ENCODE results near the gene KCTD15.

KCTD15 gene

DNA sequence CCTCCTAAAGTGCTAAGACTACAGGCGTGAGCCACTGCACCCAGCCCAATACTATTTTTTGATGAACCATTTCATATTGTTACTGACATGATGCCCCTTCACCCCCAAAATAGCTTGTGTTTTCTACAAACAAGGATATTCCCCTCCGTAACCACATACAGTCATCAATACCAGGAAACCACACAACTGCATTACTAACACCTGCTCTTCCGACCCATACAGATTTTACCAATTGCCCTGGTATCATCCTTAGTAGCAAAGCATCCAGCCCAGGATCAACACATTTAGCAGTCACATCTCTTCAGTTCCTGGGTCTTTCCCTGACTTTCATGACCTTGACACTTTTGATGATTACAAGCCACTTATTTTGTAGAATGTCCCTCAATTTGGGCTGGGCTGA is 33.6 kb downstream of the KCTD15 start:
- TF ChIP-seq REST (IDR thresholded peaks at IDR 0.05; ENCODE audit: insufficient read depth in 1 of 2, low read depth in 2 of 2, low read length in 2 of 2), result no peak
- TF ChIP-seq SIN3A (IDR thresholded peaks at IDR 0.05; ENCODE audit: borderline replicate concordance, insufficient read depth, low read length), result no peak
- no peak for TF ChIP-seq TAF1 (IDR thresholded peaks at IDR 0.05; ENCODE audit: borderline replicate concordance, insufficient read depth, low read length)
- no peak for TF ChIP-seq POLR2AphosphoS5 (IDR thresholded peaks at IDR 0.05; ENCODE audit: low read depth, low read length)
- TF ChIP-seq FOXP2 (optimal IDR thresholded peaks at IDR 0.05; ENCODE audit: borderline replicate concordance, extremely low read depth, extremely low read length, insufficient read depth), result no peak

- TF ChIP-seq SIN3A (IDR thresholded peaks at IDR 0.05; ENCODE audit: borderline replicate concordance, insufficient read depth, low read length) (no peak), FOXP2 (optimal IDR thresholded peaks at IDR 0.05; ENCODE audit: borderline replicate concordance, extremely low read depth, extremely low read length, insufficient read depth) (no peak), POLR2AphosphoS5 (IDR thresholded peaks at IDR 0.05; ENCODE audit: low read depth, low read length) (no peak), REST (IDR thresholded peaks at IDR 0.05; ENCODE audit: insufficient read depth in 1 of 2, low read depth in 2 of 2, low read length in 2 of 2) (no peak), TAF1 (IDR thresholded peaks at IDR 0.05; ENCODE audit: borderline replicate concordance, insufficient read depth, low read length) (no peak)
These were observed 35.2 kb downstream of the KCTD15 start for GRCh38 chr19:33831825-33832224.

- TF ChIP-seq POLR2AphosphoS5 (IDR thresholded peaks at IDR 0.05; ENCODE audit: low read depth, low read length), result no peak
- no peak for TF ChIP-seq TAF1 (IDR thresholded peaks at IDR 0.05; ENCODE audit: borderline replicate concordance, insufficient read depth, low read length)
- no peak for TF ChIP-seq SIN3A (IDR thresholded peaks at IDR 0.05; ENCODE audit: borderline replicate concordance, insufficient read depth, low read length)
- TF ChIP-seq FOXP2 (optimal IDR thresholded peaks at IDR 0.05; ENCODE audit: borderline replicate concordance, extremely low read depth, extremely low read length, insufficient read depth), result no peak
- no peak for TF ChIP-seq REST (IDR thresholded peaks at IDR 0.05; ENCODE audit: insufficient read depth in 1 of 2, low read depth in 2 of 2, low read length in 2 of 2)
These were observed 36.0 kb downstream of the KCTD15 start for GRCh38 chr19:33832633-33833032.

DNA sequence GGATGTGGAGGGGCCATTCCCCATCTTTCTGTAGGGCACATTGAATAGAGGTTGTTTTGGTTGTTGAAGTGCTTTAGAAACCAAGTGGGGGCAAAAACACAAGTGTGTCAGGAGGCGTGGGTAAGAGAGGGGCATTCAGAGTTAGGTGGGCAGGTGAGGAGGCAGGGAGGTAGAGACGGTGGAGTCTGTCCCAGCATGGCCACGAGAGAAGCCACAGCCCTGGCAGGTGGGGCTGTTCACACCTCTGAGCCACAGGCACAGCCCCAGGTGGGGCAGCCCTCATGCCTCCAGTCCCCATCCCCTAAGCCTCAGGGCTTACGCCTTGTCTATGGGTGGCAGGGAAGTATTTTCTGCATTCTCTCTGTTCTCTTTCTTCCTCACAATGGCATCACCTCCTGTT is 43.7 kb downstream of the KCTD15 start:
- TF ChIP-seq SIN3A (IDR thresholded peaks at IDR 0.05; ENCODE audit: borderline replicate concordance, insufficient read depth, low read length) (no peak), POLR2AphosphoS5 (IDR thresholded peaks at IDR 0.05; ENCODE audit: low read depth, low read length) (no peak), TAF1 (IDR thresholded peaks at IDR 0.05; ENCODE audit: borderline replicate concordance, insufficient read depth, low read length) (no peak), REST (IDR thresholded peaks at IDR 0.05; ENCODE audit: insufficient read depth in 1 of 2, low read depth in 2 of 2, low read length in 2 of 2) (no peak), FOXP2 (optimal IDR thresholded peaks at IDR 0.05; ENCODE audit: borderline replicate concordance, extremely low read depth, extremely low read length, insufficient read depth) (no peak)

GRCh38 chr19:33840783-33841182 is 44.1 kb downstream of the KCTD15 start:
- no peak for TF ChIP-seq POLR2AphosphoS5 (IDR thresholded peaks at IDR 0.05; ENCODE audit: low read depth, low read length)
- TF ChIP-seq SIN3A (IDR thresholded peaks at IDR 0.05; ENCODE audit: borderline replicate concordance, insufficient read depth, low read length), result no peak
- TF ChIP-seq FOXP2 (optimal IDR thresholded peaks at IDR 0.05; ENCODE audit: borderline replicate concordance, extremely low read depth, extremely low read length, insufficient read depth), result no peak
- TF ChIP-seq REST (IDR thresholded peaks at IDR 0.05; ENCODE audit: insufficient read depth in 1 of 2, low read depth in 2 of 2, low read length in 2 of 2), result no peak
- no peak for TF ChIP-seq TAF1 (IDR thresholded peaks at IDR 0.05; ENCODE audit: borderline replicate concordance, insufficient read depth, low read length)

All from PFSK-1 (cell line).